ENCODE measurements around the gene USH1C.

- TF ChIP-seq CTCF (IDR thresholded peaks at IDR 0.05) (no peak), POLR2A (IDR thresholded peaks at IDR 0.05; ENCODE audit: low read depth) (no peak), POLR2AphosphoS5 (IDR thresholded peaks at IDR 0.05) (no peak)
Observed at GRCh38 chr11:17521106-17521900, 22.9 kb downstream of the USH1C start.
